A549 treated with CORT108297 at 1 μM for 4 hours (cell line): Measurements from ENCODE around the gene KCNMB1. TPM values are rescaled to one million over a fixed set of nuclear protein-coding genes. Genes with fewer than 3 reads are reported as not detected.

Source experiments
- total RNA-seq: library from RNA; stranded (reverse); fragments of 200-300 nt; extraction: Qiagen RNA extraction; gene quantifications from 5 replicates; pipeline ENCODE4 v1.2.3, GENCODE V29; 2022

The KCNMB1 gene, protein sequence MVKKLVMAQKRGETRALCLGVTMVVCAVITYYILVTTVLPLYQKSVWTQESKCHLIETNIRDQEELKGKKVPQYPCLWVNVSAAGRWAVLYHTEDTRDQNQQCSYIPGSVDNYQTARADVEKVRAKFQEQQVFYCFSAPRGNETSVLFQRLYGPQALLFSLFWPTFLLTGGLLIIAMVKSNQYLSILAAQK
- not detected in 5 replicates for total RNA-seq

DNA sequence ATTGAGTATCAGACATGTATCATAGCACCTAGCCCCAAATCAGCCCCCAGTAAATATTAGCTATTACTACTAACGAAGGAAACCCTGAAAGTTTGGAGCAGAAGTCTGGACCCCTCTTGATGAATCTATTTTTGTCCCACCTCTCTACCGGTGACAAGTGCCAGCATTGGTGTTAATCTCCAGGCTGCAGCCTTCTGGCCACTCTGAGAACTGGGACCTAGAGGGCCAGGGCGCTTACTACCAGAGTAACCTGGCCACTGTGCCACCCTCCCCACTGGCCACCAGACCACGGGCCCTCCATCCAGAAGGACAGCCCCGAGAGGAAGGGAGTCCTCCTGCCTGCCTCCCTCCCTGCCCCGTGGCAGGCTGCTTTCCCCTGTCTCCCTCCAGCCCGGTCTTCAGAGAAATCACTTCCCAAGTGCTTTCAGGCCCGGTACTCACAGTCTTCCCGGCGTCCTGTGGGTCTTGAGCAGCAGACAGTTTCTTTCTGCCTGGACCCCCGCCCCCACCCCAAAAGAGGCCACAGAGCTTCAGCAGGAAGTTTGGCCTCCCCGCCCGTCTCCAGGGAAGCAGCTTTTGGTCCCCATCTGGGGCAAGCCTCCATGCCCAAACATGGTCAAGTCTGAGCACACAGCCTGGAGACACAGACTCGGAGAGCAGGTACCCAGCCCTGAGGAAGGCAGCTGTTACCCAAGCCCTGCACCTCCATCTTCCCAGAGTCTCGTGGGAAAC is at the start of gene KCNMB1:
KCNMB1 (minus strand) TSS at position 550 of the 732 bp plus-strand sequence. CDS start 3,920 bp downstream, outside the sequence.

Other genes with a start within 250 kb of the KCNMB1 start
- not detected in 5 replicates for gene C5orf58, start 156.4 kb downstream of the KCNMB1 start, total RNA-seq
- 0.06 TPM in 1 of 5 replicates, not detected in the others for gene LCP2, start 91.6 kb downstream of the KCNMB1 start, total RNA-seq
- gene KCNIP1, start 114.7 kb upstream of the KCNMB1 start, total RNA-seq = not detected in 5 replicates